ENCODE data around the gene SLC34A3. TPM values are rescaled to one million over a fixed set of nuclear protein-coding genes. Genes with fewer than 3 reads are reported as not detected.
"Not testable (repeated sequence)": the region's sequence is repeated elsewhere in the genome, so short reads cannot be mapped to it uniquely, and the experiment has no call there.

SLC34A3 gene
- total RNA-seq, 1 experiment from 2014 or later = not detected

GRCh38 chr9:137236936-137237421 is 6.3 kb downstream of the SLC34A3 start:
- Mint-ChIP-seq H3K36me3 (ENCODE audit: insufficient read depth, unreplicated experiment) (peaks cover 26% of the 10 kb centered on the region), H3K27me3 (ENCODE audit: insufficient read depth, unreplicated experiment) (no peaks in the 10 kb centered on the region), H3K27ac (ENCODE audit: low read depth, unreplicated experiment) (no peak overlapping the region), H3K4me1 (ENCODE audit: insufficient read depth, unreplicated experiment) (no peaks in the 10 kb centered on the region), H3K4me3 (ENCODE audit: unreplicated experiment) (no peak overlapping the region), H3K9me3 (ENCODE audit: unreplicated experiment) (no peaks in the 10 kb centered on the region)
- intact Hi-C loops (cut with micrococcal nuclease) = no loop called here
- no peak for TF ChIP-seq CTCF (IDR thresholded peaks at IDR 0.05; ENCODE audit: unreplicated experiment)
- ChIA-PET POLR2A (interaction anchor here (1.0 to 1.8 kb wide), 5 partner anchors 10 to 108 kb away, joined by 4 to 16 read pairs (median 4); partner anchors contain the start of genes ANAPC2, CYSRT1, SSNA1 and TPRN), CTCF (interaction anchor here (0.6 to 3.5 kb wide), 33 partner anchors 8 to 369 kb away, joined by 3 to 36 read pairs (median 4); partner anchors contain the start of genes ANAPC2, CYSRT1, EXD3 and NELFB)
- no TSS peak for BruUV-seq (replicated peaks)
- no peak for DNase-seq (ENCODE audit: unreplicated experiment)

DNA sequence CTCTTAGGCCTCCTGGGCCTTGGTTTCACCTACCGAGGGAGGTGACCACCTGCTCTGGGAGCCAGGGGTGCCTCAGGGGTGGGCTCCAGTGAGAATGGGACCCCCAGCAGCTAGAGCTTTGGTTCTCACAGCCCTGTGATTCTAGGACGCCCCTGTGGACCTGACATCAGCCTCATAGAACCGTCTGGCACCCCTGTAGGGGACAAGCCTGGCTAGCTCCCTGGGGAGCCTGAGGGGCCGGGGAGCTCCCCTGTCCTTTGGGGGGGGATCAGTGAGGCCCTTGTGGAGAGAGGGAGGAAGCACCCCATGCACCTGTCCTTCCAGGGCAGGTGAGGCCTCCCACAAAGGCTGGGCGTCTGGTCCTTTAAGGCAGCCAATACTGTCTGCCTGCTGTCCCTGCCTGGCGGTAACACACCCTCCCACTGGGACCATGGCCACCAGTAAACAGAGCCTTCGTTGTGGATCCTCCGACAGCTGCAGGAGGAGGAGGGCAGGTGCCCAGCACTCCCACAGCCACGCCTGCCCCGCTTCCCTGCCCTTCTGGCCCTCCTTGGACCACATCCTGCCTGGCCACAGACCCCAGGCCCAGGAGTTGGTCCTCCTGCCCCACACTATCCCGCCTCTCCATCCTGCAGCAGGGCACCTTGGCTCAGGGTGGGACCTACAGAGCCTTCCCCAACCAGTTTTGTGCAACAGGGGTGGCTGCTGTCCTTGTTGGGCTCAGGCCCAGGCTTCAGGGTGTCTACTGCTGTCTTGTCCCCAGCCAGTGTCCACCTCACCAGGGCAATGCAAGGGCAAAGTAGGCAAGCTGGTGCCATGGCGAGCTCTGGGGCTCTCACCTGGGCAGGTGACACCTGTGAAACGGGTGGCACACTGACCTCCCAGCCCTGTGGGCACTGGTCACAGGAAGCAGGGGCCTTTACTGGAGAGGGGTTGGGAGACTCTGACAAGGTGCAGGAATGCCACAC is 7.3 kb downstream of the SLC34A3 start:
- Mint-ChIP-seq H3K4me3 (ENCODE audit: unreplicated experiment) (no peak overlapping the region), H3K36me3 (ENCODE audit: insufficient read depth, unreplicated experiment) (peaks cover 37% of the 10 kb centered on the region), H3K27ac (ENCODE audit: low read depth, unreplicated experiment) (no peak overlapping the region), H3K4me1 (ENCODE audit: insufficient read depth, unreplicated experiment) (no peaks in the 10 kb centered on the region), H3K9me3 (ENCODE audit: unreplicated experiment) (no peaks in the 10 kb centered on the region), H3K27me3 (ENCODE audit: insufficient read depth, unreplicated experiment) (no peaks in the 10 kb centered on the region)
- BruUV-seq (replicated peaks) = no TSS peak
- intact Hi-C loops (cut with micrococcal nuclease) = no loop called here
- no peak for TF ChIP-seq CTCF (IDR thresholded peaks at IDR 0.05; ENCODE audit: unreplicated experiment)
- no peak for DNase-seq (ENCODE audit: unreplicated experiment)
- CTCF ChIA-PET = interaction anchor here (0.5 to 3.5 kb wide), 12 partner anchors 7 to 193 kb away, joined by 3 to 36 read pairs (median 4); partner anchors contain the start of genes CYSRT1, MAN1B1, NPDC1 and RNF208
- POLR2A ChIA-PET = interaction anchor here (0.6 to 1.8 kb wide), 2 partner anchors 17 to 49 kb away, joined by 3 to 16 read pairs; partner anchors contain the start of genes ANAPC2, NELFB and SSNA1

DNA sequence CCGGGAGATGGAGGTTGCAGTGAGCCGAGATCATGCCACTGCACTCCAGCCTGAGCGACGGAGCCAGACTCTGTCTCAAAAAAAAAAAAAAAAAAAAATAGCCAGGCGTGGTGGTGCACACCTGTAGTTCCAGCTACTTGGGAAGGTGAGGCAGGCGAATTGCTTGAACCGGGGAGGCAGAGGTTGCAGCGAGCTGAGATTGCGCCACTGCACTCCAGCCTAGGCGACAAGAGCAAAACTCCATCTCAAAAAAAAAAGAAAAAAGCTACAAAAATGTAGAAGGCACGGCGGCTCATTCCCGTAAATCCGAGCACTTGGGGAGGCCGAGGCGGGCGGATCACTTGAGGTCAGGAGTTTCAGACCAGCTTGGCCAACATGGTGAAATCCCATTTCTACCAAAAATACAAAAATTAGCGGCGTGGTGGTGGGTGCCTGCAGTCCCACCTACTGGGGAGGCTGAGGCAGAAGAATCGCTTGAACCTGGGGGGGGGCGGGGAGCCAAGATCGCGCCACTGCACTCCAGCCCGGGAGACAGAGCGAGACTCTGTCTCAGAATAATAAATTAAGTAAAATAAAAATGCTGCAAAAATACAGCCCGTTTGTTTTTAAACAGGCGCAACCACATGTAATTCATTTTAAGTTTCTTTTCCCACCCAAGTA is 9.0 kb downstream of the SLC34A3 start:
- TSS peak; percentile 65 for BruUV-seq (replicated peaks)
- Mint-ChIP-seq H3K4me3 (ENCODE audit: unreplicated experiment) (peak overlapping the region; percentile 80), H3K4me1 (ENCODE audit: insufficient read depth, unreplicated experiment) (peaks cover 15% of the 10 kb centered on the region), H3K36me3 (ENCODE audit: insufficient read depth, unreplicated experiment) (peaks cover 52% of the 10 kb centered on the region)
- DNase-seq (ENCODE audit: unreplicated experiment); H3K27me3 Mint-ChIP-seq (ENCODE audit: insufficient read depth, unreplicated experiment); H3K9me3 Mint-ChIP-seq (ENCODE audit: unreplicated experiment); H3K27ac Mint-ChIP-seq (ENCODE audit: low read depth, unreplicated experiment): not testable (repeated sequence)
- ChIA-PET POLR2A (interaction anchor here (0.6 to 8.6 kb wide), 18 partner anchors 10 to 511 kb away, joined by 3 to 118 read pairs (median 10); partner anchors contain the start of genes ANAPC2, CYSRT1, MAN1B1 and NDOR1), CTCF (interaction anchor here (0.7 to 3.5 kb wide), 5 partner anchors 13 to 153 kb away, joined by 3 to 36 read pairs (median 3); partner anchors contain the start of genes CYSRT1, MAN1B1, RNF208 and RNF224)
- intact Hi-C loops (cut with micrococcal nuclease) = loop anchor here (2.0 kb wide), 1 partner anchor 51 kb away; the partner anchor contains the start of genes ANAPC2 and SSNA1

GRCh38 chr9:137240318-137240840 is 9.7 kb downstream of the SLC34A3 start:
- H3K4me1 Mint-ChIP-seq (ENCODE audit: insufficient read depth, unreplicated experiment) = peaks cover 15% of the 10 kb centered on the region
- ChIA-PET POLR2A (interaction anchor here (0.6 to 8.6 kb wide), 39 partner anchors 9 to 1146 kb away, joined by 3 to 118 read pairs (median 4); partner anchors contain the start of genes ANAPC2, CYSRT1, MAN1B1 and MRPL41), CTCF (interaction anchor here (0.7 to 1.3 kb wide), 3 partner anchors 14 to 70 kb away, joined by 3 read pairs; no protein-coding TSS in a partner anchor)
- BruUV-seq (replicated peaks) = no TSS peak
- no peak overlapping the region for H3K27ac Mint-ChIP-seq (ENCODE audit: low read depth, unreplicated experiment)
- H3K9me3 Mint-ChIP-seq (ENCODE audit: unreplicated experiment) = no peaks in the 10 kb centered on the region
- no peaks in the 10 kb centered on the region for H3K27me3 Mint-ChIP-seq (ENCODE audit: insufficient read depth, unreplicated experiment)
- TF ChIP-seq CTCF (IDR thresholded peaks at IDR 0.05; ENCODE audit: unreplicated experiment) = no peak
- H3K4me3 Mint-ChIP-seq (ENCODE audit: unreplicated experiment) = peak overlapping the region; percentile 80
- H3K36me3 Mint-ChIP-seq (ENCODE audit: insufficient read depth, unreplicated experiment) = peaks cover 45% of the 10 kb centered on the region
- intact Hi-C loops (cut with micrococcal nuclease) = loop anchor here (2.0 kb wide), 1 partner anchor 52 kb away; the partner anchor contains the start of genes ANAPC2 and SSNA1
- peak; percentile 71 for DNase-seq (ENCODE audit: unreplicated experiment)

Measured in MCF 10A (cell line).